Measurements from ENCODE around the gene THRAP3. TPM values are rescaled to one million over a fixed set of nuclear protein-coding genes. Genes with fewer than 3 reads are reported as not detected.

THRAP3 gene
- total and polyA plus RNA-seq, 2 of the 8 experiments (the other 6 are each of a cell fraction or from before 2014, with no cell fraction given) = 40.2 to 183 TPM

- TF ChIP-seq TCF12 (IDR thresholded peaks at IDR 0.05; ENCODE audit: low read depth, low read length) (no peak), GTF2F1 (IDR thresholded peaks at IDR 0.05; ENCODE audit: borderline replicate concordance, low read depth, low read length) (no peak), HDAC2 (IDR thresholded peaks at IDR 0.05; ENCODE audit: borderline replicate concordance in 1 of 2, low read depth in 2 of 2, low read length in 2 of 2) (no peak)
Observed at GRCh38 chr1:36327421-36328087, 103.3 kb downstream of the THRAP3 start (continued).

Data from H1 (cell line).